GM12878 (cell line): ENCODE results near the gene TXNDC17. TPM values are rescaled to one million over a fixed set of nuclear protein-coding genes. Genes with fewer than 3 reads are reported as not detected.
A peak's percentile ranks its signal among the peaks of the same experiment; 100 is the strongest.

ENCODE experiments used
- ASH2L ChIP-seq: fragments of 300-600, 200-600 bp; sonication (generic); IDR thresholded peaks from 2 replicates; pipeline ENCODE4 v1.6.1; 2017; ENCODE audit warnings: low read depth, mild to moderate bottlenecking, borderline replicate concordance
- ATF7 ChIP-seq: fragments of 450-650 bp; IDR thresholded peaks from 2 replicates; pipeline ENCODE4 v1.6.1; 2016; ENCODE audit warnings: low read depth, mild to moderate bottlenecking
- BACH1 ChIP-seq: fragments of 450-650 bp; IDR thresholded peaks from 2 replicates; pipeline ENCODE4 v1.6.1; 2017; ENCODE audit warnings: mild to moderate bottlenecking, borderline replicate concordance
- CEBPZ ChIP-seq: fragments of 150-350 bp; IDR thresholded peaks from 2 replicates; pipeline ENCODE4 v1.6.1; 2016; ENCODE audit warnings: low read depth, low read length
- ETV6 ChIP-seq, 2 experiments: fragments of 450-650 bp in 1 of 2; IDR thresholded peaks in 1 of 2; conservative IDR thresholded peaks in 1 of 2; 2 replicates each; pipeline ENCODE4 v1.6.1; 2014; ENCODE audit warnings: antibody characterized with exemption in 1 of 2, borderline replicate concordance in 1 of 2, low read depth in 1 of 2, mild to moderate bottlenecking in 1 of 2, moderate library complexity in 1 of 2
- HDAC6 ChIP-seq: fragments of 200-600 bp; sonication (generic); IDR thresholded peaks from one replicate; pipeline ENCODE4 v1.8.0; 2017; ENCODE audit warnings: antibody characterized with exemption; ENCODE audit not compliant: unreplicated experiment
- IRF4 ChIP-seq: IDR thresholded peaks from 2 replicates; pipeline ENCODE4 v1.6.1; 2011; ENCODE audit warnings: low read depth, low read length
- JUND ChIP-seq: IDR thresholded peaks from 2 replicates; pipeline ENCODE4 v1.6.1; 2012; ENCODE audit warnings: low read depth, mild to moderate bottlenecking, low read length, improper control_type of control experiment, moderate library complexity
- KDM1A ChIP-seq: fragments of 200-600 bp; sonication (generic); IDR thresholded peaks from 2 replicates; pipeline ENCODE4 v1.6.1; 2016; ENCODE audit warnings: borderline replicate concordance
- MTA2 ChIP-seq: fragments of 450-650 bp; IDR thresholded peaks from 2 replicates; pipeline ENCODE4 v1.6.1; 2016; ENCODE audit warnings: low read depth, mild to moderate bottlenecking, moderate library complexity
- MTA3 ChIP-seq: IDR thresholded peaks from 2 replicates; pipeline ENCODE4 v1.6.1; 2012; ENCODE audit warnings: low read length, inconsistent platforms, borderline replicate concordance
- MYB ChIP-seq: fragments of 150-350 bp; IDR thresholded peaks from 2 replicates; pipeline ENCODE4 v1.6.1; 2014; ENCODE audit warnings: mild to moderate bottlenecking, low read depth, low read length, borderline replicate concordance
- MYC ChIP-seq: IDR thresholded peaks from 2 replicates; pipeline ENCODE4 v1.6.1; 2011; ENCODE audit warnings: mild to moderate bottlenecking, low read length, moderate library complexity, inconsistent platforms; ENCODE audit not compliant: insufficient read depth, insufficient replicate concordance, insufficient read length, severe bottlenecking
- NFIC ChIP-seq: IDR thresholded peaks from 2 replicates; pipeline ENCODE4 v1.6.1; 2012; ENCODE audit warnings: low read depth, mild to moderate bottlenecking, inconsistent platforms, low read length, moderate library complexity
- PAX5 ChIP-seq: IDR thresholded peaks from 2 replicates; pipeline ENCODE4 v1.6.1; 2011; ENCODE audit warnings: low read depth, low read length, borderline replicate concordance
- RBBP5 ChIP-seq: fragments of 200-600 bp; sonication (generic); conservative IDR thresholded peaks from 2 replicates; pipeline ENCODE4 v1.6.1; 2016
- SMAD1 ChIP-seq: fragments of 450-650 bp; IDR thresholded peaks from 2 replicates; pipeline ENCODE4 v1.6.1; 2018; ENCODE audit warnings: mild to moderate bottlenecking, low read depth; ENCODE audit not compliant: partially characterized antibody
- TCF12 ChIP-seq: IDR thresholded peaks from 2 replicates; pipeline ENCODE4 v1.6.1; 2011; ENCODE audit warnings: low read depth, mild to moderate bottlenecking, low read length
- USF1 ChIP-seq: IDR thresholded peaks from 2 replicates; pipeline ENCODE4 v1.6.1; 2011; ENCODE audit warnings: borderline replicate concordance, low read depth, mild to moderate bottlenecking, moderate library complexity, mixed read lengths, low read length; ENCODE audit not compliant: insufficient read depth; ENCODE audit errors: extremely low read length
- YBX1 ChIP-seq: fragments of 450-650 bp; IDR thresholded peaks from 2 replicates; pipeline ENCODE4 v1.6.1; 2016; ENCODE audit warnings: antibody characterized with exemption
- ZBTB33 ChIP-seq: fragments of 450-650 bp; IDR thresholded peaks from 2 replicates; pipeline ENCODE4 v1.6.1; 2017; ENCODE audit warnings: mild to moderate bottlenecking
- ZNF24 ChIP-seq: fragments of 450-650 bp; IDR thresholded peaks from 2 replicates; pipeline ENCODE4 v1.6.1; 2017; ENCODE audit warnings: antibody characterized with exemption, mild to moderate bottlenecking
- ZNF384 ChIP-seq: IDR thresholded peaks from 2 replicates; pipeline ENCODE4 v1.6.1; 2012; ENCODE audit warnings: low read depth, mild to moderate bottlenecking, low read length, improper control_type of control experiment, borderline replicate concordance
- ZSCAN29 ChIP-seq: fragments of 450-650 bp; IDR thresholded peaks from 2 replicates; pipeline ENCODE4 v1.6.1; 2017; ENCODE audit warnings: mild to moderate bottlenecking, moderate library complexity
- polyA plus RNA-seq, 11 experiments: library from polyadenylated mRNA; depleted of rRNA in 4 of 11; unstranded in 6 of 11; stranded (reverse) in 5 of 11; fragments of >200 nt; fragmentation: Nextera tagmentation in 4 of 11; fragmentation: Illumina TruSeq in 1 of 11; extraction: Ambion mirVana in 4 of 11; extraction: Trizol in 1 of 11; gene quantifications; 1 replicate in 1 of 11; 2 replicates in 10 of 11; pipeline versions ENCODE4 v1.2.1 to v1.2.3, GENCODE V29; 2011 to 2016; ENCODE audit warnings: inconsistent platforms in 2 of 11, missing spikeins in 2 of 11, low read depth in 1 of 11
- total RNA-seq, 4 experiments: library from RNA; depleted of rRNA in 3 of 4; stranded (reverse); fragments of >200 nt in 3 of 4; fragmentation: Illumina TruSeq in 1 of 4; extraction: Trizol in 1 of 4; gene quantifications; 2 replicates each; pipeline versions ENCODE4 v1.2.1 to v1.2.3, GENCODE V29; 2013 to 2021

The TXNDC17 gene
- total and polyA plus RNA-seq, 10 of the 15 experiments (the other 5 are each of a cell fraction or from before 2014, with no cell fraction given): 124 to 957 (median 216) TPM

- TF ChIP-seq ZNF384: no peak
- no peak for TF ChIP-seq HDAC6
- TF ChIP-seq SMAD1: peak; percentile 38
- 0 out of 2 replicates have a peak, but pooled peaks have one; percentile 37 for TF ChIP-seq ATF7
- no peak for TF ChIP-seq IRF4
- TF ChIP-seq BACH1: peak; percentile 79
- no peak for TF ChIP-seq ASH2L
- peak; percentile 30; the same call in 1 of the 2 replicates for TF ChIP-seq TCF12
- no peak for TF ChIP-seq USF1
- no peak for TF ChIP-seq ZNF24
- 0 out of 2 replicates have a peak, but pooled peaks have one; percentile 11 for TF ChIP-seq MTA2
- TF ChIP-seq CEBPZ: no peak
- TF ChIP-seq RBBP5: no peak
- TF ChIP-seq ETV6 (conservative IDR thresholded peaks at IDR 0.05 in 1 of 2, IDR thresholded peaks at IDR 0.05 in 1 of 2; ENCODE audit: borderline replicate concordance in 1 of 2, low read depth in 1 of 2): no peak
- TF ChIP-seq MYB: no peak
- no peak for TF ChIP-seq MYC
- no peak for TF ChIP-seq ZBTB33
- no peak for TF ChIP-seq NFIC
- no peak for TF ChIP-seq ZSCAN29
- no peak for TF ChIP-seq KDM1A
- no peak for TF ChIP-seq MTA3
- 0 out of 2 replicates have a peak, but pooled peaks have one; percentile 38 for TF ChIP-seq JUND
- no peak for TF ChIP-seq PAX5
- TF ChIP-seq YBX1: no peak
Observed at GRCh38 chr17:6640536-6641246, at the start of gene TXNDC17, which contains the start of gene KIAA0753 (continued).
